Liver (tissue), 3 donors: ENCODE results near the gene C9orf85.

Experiments used
- SP1 ChIP-seq: IDR thresholded peaks from 2 replicates; pipeline ENCODE4 v1.6.1; 2018; ENCODE audit warnings: antibody characterized with exemption, mild to moderate bottlenecking
- TAF1 ChIP-seq: conservative IDR thresholded peaks from 2 replicates; pipeline ENCODE4 v1.6.1; 2016; ENCODE audit warnings: antibody characterized with exemption, mild to moderate bottlenecking
- TF ChIP-seq, protein P1 (sequence below): fragments of 150-350 bp; IDR thresholded peaks from 2 replicates; pipeline ENCODE4 v1.5.1; 2017; ENCODE audit warnings: improper control_type of control experiment, low read depth, low read length; ENCODE audit not compliant: missing input control
- TF ChIP-seq, protein P2 (sequence below): IDR thresholded peaks from 2 replicates; pipeline ENCODE4 v1.6.1; 2016; ENCODE audit warnings: antibody characterized with exemption
- TF ChIP-seq, protein P3 (sequence below): IDR thresholded peaks from 2 replicates; pipeline ENCODE4 v1.6.1; 2016; ENCODE audit warnings: antibody characterized with exemption
- TF ChIP-seq, protein P4 (sequence below): IDR thresholded peaks from 2 replicates; pipeline ENCODE4 v1.6.1; 2016; ENCODE audit warnings: antibody characterized with exemption
- donor health status: healthy.
- donor health status: healthy.

DNA sequence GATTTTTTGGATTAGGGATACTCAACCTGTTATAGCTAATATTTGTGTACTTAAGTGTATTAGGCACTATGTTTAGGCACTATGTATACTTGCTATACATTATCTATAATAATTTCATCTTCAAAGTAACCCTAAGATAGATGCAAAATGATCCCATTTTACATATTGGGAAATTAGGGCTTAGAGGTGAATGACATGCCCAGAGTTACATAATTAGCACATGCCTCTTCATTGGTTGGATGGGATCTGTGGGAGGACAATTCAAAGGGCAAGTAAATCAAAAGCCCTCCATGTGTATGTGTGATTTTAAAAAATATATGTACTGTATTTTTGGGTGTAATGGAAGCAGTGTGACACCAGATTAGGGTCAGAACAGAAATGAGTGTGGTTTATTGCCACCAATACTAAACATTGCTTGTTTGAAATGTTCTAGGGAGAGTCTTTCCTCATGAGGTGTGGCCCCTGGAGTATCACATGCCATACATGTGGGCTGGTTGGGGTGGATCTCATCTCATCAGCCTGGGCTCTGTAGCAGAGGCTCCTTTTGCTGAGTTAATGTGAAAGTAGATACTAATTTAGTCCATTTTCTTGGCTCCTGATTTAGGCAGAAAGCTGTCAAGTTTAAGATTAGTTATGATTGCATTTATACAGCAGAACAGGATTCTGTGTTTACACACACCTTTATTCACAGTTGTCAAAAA is 5.5 kb downstream of the C9orf85 start:
- TF ChIP-seq, protein P1, sequence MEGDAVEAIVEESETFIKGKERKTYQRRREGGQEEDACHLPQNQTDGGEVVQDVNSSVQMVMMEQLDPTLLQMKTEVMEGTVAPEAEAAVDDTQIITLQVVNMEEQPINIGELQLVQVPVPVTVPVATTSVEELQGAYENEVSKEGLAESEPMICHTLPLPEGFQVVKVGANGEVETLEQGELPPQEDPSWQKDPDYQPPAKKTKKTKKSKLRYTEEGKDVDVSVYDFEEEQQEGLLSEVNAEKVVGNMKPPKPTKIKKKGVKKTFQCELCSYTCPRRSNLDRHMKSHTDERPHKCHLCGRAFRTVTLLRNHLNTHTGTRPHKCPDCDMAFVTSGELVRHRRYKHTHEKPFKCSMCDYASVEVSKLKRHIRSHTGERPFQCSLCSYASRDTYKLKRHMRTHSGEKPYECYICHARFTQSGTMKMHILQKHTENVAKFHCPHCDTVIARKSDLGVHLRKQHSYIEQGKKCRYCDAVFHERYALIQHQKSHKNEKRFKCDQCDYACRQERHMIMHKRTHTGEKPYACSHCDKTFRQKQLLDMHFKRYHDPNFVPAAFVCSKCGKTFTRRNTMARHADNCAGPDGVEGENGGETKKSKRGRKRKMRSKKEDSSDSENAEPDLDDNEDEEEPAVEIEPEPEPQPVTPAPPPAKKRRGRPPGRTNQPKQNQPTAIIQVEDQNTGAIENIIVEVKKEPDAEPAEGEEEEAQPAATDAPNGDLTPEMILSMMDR, result no peak
- no peak for TF ChIP-seq TAF1
- no peak for TF ChIP-seq SP1
- TF ChIP-seq, protein P2, sequence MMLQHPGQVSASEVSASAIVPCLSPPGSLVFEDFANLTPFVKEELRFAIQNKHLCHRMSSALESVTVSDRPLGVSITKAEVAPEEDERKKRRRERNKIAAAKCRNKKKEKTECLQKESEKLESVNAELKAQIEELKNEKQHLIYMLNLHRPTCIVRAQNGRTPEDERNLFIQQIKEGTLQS, result no peak
- TF ChIP-seq, protein P3, sequence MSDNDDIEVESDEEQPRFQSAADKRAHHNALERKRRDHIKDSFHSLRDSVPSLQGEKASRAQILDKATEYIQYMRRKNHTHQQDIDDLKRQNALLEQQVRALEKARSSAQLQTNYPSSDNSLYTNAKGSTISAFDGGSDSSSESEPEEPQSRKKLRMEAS, result no peak
- TF ChIP-seq, protein P4, sequence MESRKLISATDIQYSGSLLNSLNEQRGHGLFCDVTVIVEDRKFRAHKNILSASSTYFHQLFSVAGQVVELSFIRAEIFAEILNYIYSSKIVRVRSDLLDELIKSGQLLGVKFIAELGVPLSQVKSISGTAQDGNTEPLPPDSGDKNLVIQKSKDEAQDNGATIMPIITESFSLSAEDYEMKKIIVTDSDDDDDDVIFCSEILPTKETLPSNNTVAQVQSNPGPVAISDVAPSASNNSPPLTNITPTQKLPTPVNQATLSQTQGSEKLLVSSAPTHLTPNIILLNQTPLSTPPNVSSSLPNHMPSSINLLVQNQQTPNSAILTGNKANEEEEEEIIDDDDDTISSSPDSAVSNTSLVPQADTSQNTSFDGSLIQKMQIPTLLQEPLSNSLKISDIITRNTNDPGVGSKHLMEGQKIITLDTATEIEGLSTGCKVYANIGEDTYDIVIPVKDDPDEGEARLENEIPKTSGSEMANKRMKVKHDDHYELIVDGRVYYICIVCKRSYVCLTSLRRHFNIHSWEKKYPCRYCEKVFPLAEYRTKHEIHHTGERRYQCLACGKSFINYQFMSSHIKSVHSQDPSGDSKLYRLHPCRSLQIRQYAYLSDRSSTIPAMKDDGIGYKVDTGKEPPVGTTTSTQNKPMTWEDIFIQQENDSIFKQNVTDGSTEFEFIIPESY, result no peak
